HG03521 (cell line): Measurements from ENCODE around the gene SYT9.
"Not testable (repeated sequence)": the region's sequence is repeated elsewhere in the genome, so short reads cannot be mapped to it uniquely, and the experiment has no call there.

ENCODE experiments used
- ATAC-seq: cut with Tn5 transposase; IDR thresholded peaks from one replicate; pipeline ENCODE4 v1.9.1; 2021; ENCODE audit warnings: mild to moderate bottlenecking, moderate library complexity; ENCODE audit not compliant: unreplicated experiment

The SYT9 gene

GRCh38 chr11:7332451-7332850 is 80.7 kb downstream of the SYT9 start:
- ATAC-seq, result no peak

- no peak for ATAC-seq
Measured at GRCh38 chr11:7332962-7333361, 81.3 kb downstream of the SYT9 start.

- not testable (repeated sequence) for ATAC-seq
Measured at GRCh38 chr11:7335442-7335841, 83.7 kb downstream of the SYT9 start.

GRCh38 chr11:7341551-7341950 is 89.8 kb downstream of the SYT9 start:
- ATAC-seq, result no peak

GRCh38 chr11:7347611-7348431 is 96.1 kb downstream of the SYT9 start:
- ATAC-seq, result no peak

- ATAC-seq, result no peak
Measured at GRCh38 chr11:7348432-7349304, 97.0 kb downstream of the SYT9 start.

- ATAC-seq, result no peak
Measured at GRCh38 chr11:7351228-7351627, 99.5 kb downstream of the SYT9 start.

GRCh38 chr11:7353100-7353499 is 101.4 kb downstream of the SYT9 start:
- no peak for ATAC-seq

- ATAC-seq, result no peak
Measured at GRCh38 chr11:7364660-7365059, 113.0 kb downstream of the SYT9 start.

GRCh38 chr11:7367803-7368202 is 116.1 kb downstream of the SYT9 start:
- ATAC-seq, result no peak

- ATAC-seq, result no peak
Measured at GRCh38 chr11:7376386-7376785, 124.7 kb downstream of the SYT9 start.

- ATAC-seq, result no peak
Measured at GRCh38 chr11:7381937-7382336, 130.2 kb downstream of the SYT9 start.

- no peak for ATAC-seq
Measured at GRCh38 chr11:7383406-7383805, 131.7 kb downstream of the SYT9 start.

- no peak for ATAC-seq
Measured at GRCh38 chr11:7384691-7385090, 133.0 kb downstream of the SYT9 start.

- no peak for ATAC-seq
Measured at GRCh38 chr11:7385532-7385931, 133.8 kb downstream of the SYT9 start.

- no peak for ATAC-seq
Measured at GRCh38 chr11:7413961-7414915, 162.5 kb downstream of the SYT9 start.

GRCh38 chr11:7414973-7415817 is 163.5 kb downstream of the SYT9 start:
- no peak for ATAC-seq

- ATAC-seq, result no peak
Measured at GRCh38 chr11:7416080-7416479, 164.4 kb downstream of the SYT9 start.

- no peak for ATAC-seq
Measured at GRCh38 chr11:7417328-7417727, 165.6 kb downstream of the SYT9 start.

- no peak for ATAC-seq
Measured at GRCh38 chr11:7418061-7418460, 166.4 kb downstream of the SYT9 start.
